Loucy (cell line): ENCODE data around the gene PCBD2.

Experiments used
- H2AFZ ChIP-seq: fragments of 200-600 bp; sonication (generic); 2 replicates; pipeline ENCODE4 v1.6.0; 2016; ENCODE audit warnings: antibody characterized with exemption, mild to moderate bottlenecking, low read length, moderate library complexity
- H3F3A ChIP-seq: fragments of 200-600 bp; 2 replicates; pipeline ENCODE4 v1.6.0; 2016; ENCODE audit warnings: antibody characterized with exemption, low read depth, mild to moderate bottlenecking
- H3K27me3 ChIP-seq: fragments of 200-600 bp; sonication (generic); 2 replicates; pipeline ENCODE4 v1.6.1; 2014; ENCODE audit warnings: low read length, mild to moderate bottlenecking; ENCODE audit not compliant: insufficient read depth, poor library complexity, severe bottlenecking
- H3K36me3 ChIP-seq: fragments of 200-600 bp; sonication (generic); 2 replicates; pipeline ENCODE4 v1.6.1; 2016; ENCODE audit warnings: low read length; ENCODE audit not compliant: insufficient read depth
- H3K4me1 ChIP-seq: fragments of 200-600 bp; sonication (generic); 2 replicates; pipeline ENCODE4 v1.5.1; 2014; ENCODE audit warnings: low read length, mild to moderate bottlenecking; ENCODE audit not compliant: insufficient read depth, poor library complexity, severe bottlenecking
- H3K4me2 ChIP-seq: fragments of 200-600 bp; sonication (generic); 2 replicates; pipeline ENCODE4 v1.6.0; 2014; ENCODE audit warnings: antibody characterized with exemption, low read length, low read depth, mild to moderate bottlenecking; ENCODE audit not compliant: poor library complexity, severe bottlenecking
- H3K4me3 ChIP-seq: fragments of 200-600 bp; sonication (generic); 2 replicates; pipeline ENCODE4 v1.5.1; 2014; ENCODE audit warnings: low read length, mild to moderate bottlenecking, mixed read lengths; ENCODE audit not compliant: poor library complexity, severe bottlenecking
- H3K79me2 ChIP-seq: fragments of 200-600 bp; sonication (generic); 2 replicates; pipeline ENCODE4 v1.6.1; 2014; ENCODE audit warnings: low read length; ENCODE audit not compliant: insufficient read depth
- H3K9ac ChIP-seq: fragments of 200-600 bp; sonication (generic); 2 replicates; pipeline ENCODE4 v1.6.0; 2014; ENCODE audit warnings: mild to moderate bottlenecking, low read depth, low read length, moderate library complexity; ENCODE audit not compliant: poor library complexity, severe bottlenecking
- H3K9me2 ChIP-seq: fragments of 200-600 bp; sonication (generic); replicated peaks from 2 replicates; pipeline ENCODE4 v1.6.1; 2016; ENCODE audit warnings: low read depth, low read length, mixed read lengths
- H3K9me3 ChIP-seq: fragments of 200-600 bp; sonication (generic); 2 replicates; pipeline ENCODE4 v1.6.1; 2014; ENCODE audit warnings: mild to moderate bottlenecking, antibody characterized with exemption, low read length, low read depth; ENCODE audit not compliant: insufficient read depth
- H4K20me1 ChIP-seq: fragments of 200-600 bp; sonication (generic); 2 replicates; pipeline ENCODE4 v1.6.0; 2014; ENCODE audit warnings: antibody characterized with exemption, low read length, mild to moderate bottlenecking; ENCODE audit not compliant: insufficient read depth, poor library complexity, severe bottlenecking
- EZH2phosphoT487 ChIP-seq: fragments of 200-600 bp; IDR thresholded peaks from 2 replicates; pipeline ENCODE4 v1.6.1; 2018; ENCODE audit warnings: antibody characterized with exemption, mild to moderate bottlenecking, moderate library complexity, borderline replicate concordance
- TF ChIP-seq, protein P1 (sequence below): fragments of 200-600 bp; sonication (generic); conservative IDR thresholded peaks from 2 replicates; pipeline ENCODE4 v1.5.1; 2014; ENCODE audit warnings: mild to moderate bottlenecking, antibody characterized with exemption, low read length

The PCBD2 gene

DNA sequence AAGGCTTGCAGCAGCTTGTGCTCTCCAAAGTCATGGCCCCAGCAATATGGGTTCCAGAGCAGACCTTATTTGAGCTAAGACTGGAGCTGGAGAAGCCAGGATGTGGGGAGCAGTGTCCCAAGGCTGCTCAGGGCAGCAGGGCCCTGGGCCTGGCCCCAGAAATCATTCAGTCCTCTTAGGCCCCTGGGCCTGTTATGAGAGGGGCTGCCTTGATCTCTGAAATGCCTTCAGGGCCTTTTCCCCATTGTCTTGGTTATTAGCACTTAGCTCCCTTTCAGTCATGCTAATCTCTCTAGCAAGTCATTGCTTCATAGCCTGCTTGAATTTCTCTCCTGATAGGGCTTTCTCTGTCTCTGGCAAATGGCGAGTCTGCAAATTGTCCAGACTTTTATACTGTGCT is 71.9 kb downstream of the PCBD2 start:
- Histone ChIP-seq H3K79me2 (no peaks in the 10 kb centered on the region), H3K9ac (no peak overlapping the region), H3K9me2 (no peaks in the 10 kb centered on the region)

DNA sequence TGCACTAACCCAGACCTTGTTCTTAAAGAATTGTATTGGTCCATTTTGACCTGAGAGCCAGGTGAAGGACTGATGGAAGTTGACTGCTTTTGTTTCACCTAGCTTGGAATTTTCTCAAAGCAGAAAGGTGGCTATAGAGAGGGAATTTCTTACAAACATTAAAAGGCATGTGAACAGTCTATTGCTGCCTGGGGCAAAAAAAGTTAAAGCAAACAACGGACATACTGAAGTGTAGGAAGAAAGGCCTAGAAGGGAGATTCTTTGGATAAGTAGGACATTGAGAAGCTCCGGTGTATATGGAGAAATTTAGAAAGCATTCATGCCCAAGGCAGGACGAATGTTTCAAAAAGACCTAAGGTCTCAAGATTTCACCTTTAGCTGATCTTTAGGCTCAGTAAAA is 74.5 kb downstream of the PCBD2 start:
- TF ChIP-seq, protein P1, sequence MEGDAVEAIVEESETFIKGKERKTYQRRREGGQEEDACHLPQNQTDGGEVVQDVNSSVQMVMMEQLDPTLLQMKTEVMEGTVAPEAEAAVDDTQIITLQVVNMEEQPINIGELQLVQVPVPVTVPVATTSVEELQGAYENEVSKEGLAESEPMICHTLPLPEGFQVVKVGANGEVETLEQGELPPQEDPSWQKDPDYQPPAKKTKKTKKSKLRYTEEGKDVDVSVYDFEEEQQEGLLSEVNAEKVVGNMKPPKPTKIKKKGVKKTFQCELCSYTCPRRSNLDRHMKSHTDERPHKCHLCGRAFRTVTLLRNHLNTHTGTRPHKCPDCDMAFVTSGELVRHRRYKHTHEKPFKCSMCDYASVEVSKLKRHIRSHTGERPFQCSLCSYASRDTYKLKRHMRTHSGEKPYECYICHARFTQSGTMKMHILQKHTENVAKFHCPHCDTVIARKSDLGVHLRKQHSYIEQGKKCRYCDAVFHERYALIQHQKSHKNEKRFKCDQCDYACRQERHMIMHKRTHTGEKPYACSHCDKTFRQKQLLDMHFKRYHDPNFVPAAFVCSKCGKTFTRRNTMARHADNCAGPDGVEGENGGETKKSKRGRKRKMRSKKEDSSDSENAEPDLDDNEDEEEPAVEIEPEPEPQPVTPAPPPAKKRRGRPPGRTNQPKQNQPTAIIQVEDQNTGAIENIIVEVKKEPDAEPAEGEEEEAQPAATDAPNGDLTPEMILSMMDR: no peak
- TF ChIP-seq EZH2phosphoT487: no peak
- H3F3A ChIP-seq: no peaks in the 10 kb centered on the region
- no peak overlapping the region for H2AFZ ChIP-seq
- H3K9ac ChIP-seq: no peak overlapping the region
- no peaks in the 10 kb centered on the region for H3K4me1 ChIP-seq
- H3K4me3 ChIP-seq: no peak overlapping the region
- no peaks in the 10 kb centered on the region for H3K9me3 ChIP-seq
- no peaks in the 10 kb centered on the region for H3K36me3 ChIP-seq
- H3K9me2 ChIP-seq: no peaks in the 10 kb centered on the region
- H4K20me1 ChIP-seq: no peaks in the 10 kb centered on the region
- H3K4me2 ChIP-seq: no peak overlapping the region
- no peaks in the 10 kb centered on the region for H3K27me3 ChIP-seq
- H3K79me2 ChIP-seq: no peaks in the 10 kb centered on the region

More for the DNA sequence above, 71.9 kb downstream of the PCBD2 start:
- no peaks in the 10 kb centered on the region for H3K36me3 ChIP-seq
- no peak overlapping the region for H2AFZ ChIP-seq
- TF ChIP-seq, protein P1: no peak
- no peak for TF ChIP-seq EZH2phosphoT487
- H3K9me3 ChIP-seq: no peaks in the 10 kb centered on the region
- no peaks in the 10 kb centered on the region for H4K20me1 ChIP-seq
- no peaks in the 10 kb centered on the region for H3K27me3 ChIP-seq
- no peak overlapping the region for H3K4me2 ChIP-seq
- H3K4me3 ChIP-seq: no peak overlapping the region
- H3F3A ChIP-seq: no peaks in the 10 kb centered on the region
- no peaks in the 10 kb centered on the region for H3K4me1 ChIP-seq

DNA sequence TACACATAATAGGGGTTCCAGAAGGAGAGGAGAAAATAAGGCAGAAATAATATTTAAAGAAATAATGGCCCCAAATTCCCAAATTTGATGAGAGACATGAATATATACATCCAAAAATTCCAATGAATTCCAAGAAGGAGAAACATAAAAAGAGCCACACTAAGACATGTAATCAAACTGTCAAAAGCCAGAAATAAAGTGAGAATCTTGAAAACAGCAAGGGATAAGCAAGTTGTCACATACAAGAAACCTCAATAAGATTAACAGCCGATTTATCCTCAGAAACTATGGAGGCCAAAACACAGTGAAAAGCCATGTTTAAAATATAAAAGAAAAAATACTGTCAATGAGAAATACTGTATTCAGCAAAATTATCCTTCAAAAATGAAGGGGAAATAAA is 77.3 kb downstream of the PCBD2 start:
- no peaks in the 10 kb centered on the region for H3K9me3 ChIP-seq
- no peak overlapping the region for H3K9ac ChIP-seq

More for the DNA sequence above, 77.3 kb downstream of the PCBD2 start:
- Histone ChIP-seq H3K79me2 (no peaks in the 10 kb centered on the region), H3K4me3 (no peak overlapping the region), H3K4me1 (no peaks in the 10 kb centered on the region), H3K4me2 (no peak overlapping the region), H4K20me1 (no peaks in the 10 kb centered on the region), H3K27me3 (no peaks in the 10 kb centered on the region), H2AFZ (no peak overlapping the region), H3F3A (no peaks in the 10 kb centered on the region), H3K36me3 (no peaks in the 10 kb centered on the region), H3K9me2 (no peaks in the 10 kb centered on the region)
- TF ChIP-seq EZH2phosphoT487: no peak
- TF ChIP-seq, protein P1: no peak
